HuH-7.5 (cell line): ENCODE measurements around the gene CBX6.
"Not testable (repeated sequence)": the region's sequence is repeated elsewhere in the genome, so short reads cannot be mapped to it uniquely, and the experiment has no call there.

Source experiments
- DNase-seq: peaks from one replicate; pipeline ENCODE4 v3.0.0; 2011; ENCODE audit warnings: low spot score

CBX6 gene

DNA sequence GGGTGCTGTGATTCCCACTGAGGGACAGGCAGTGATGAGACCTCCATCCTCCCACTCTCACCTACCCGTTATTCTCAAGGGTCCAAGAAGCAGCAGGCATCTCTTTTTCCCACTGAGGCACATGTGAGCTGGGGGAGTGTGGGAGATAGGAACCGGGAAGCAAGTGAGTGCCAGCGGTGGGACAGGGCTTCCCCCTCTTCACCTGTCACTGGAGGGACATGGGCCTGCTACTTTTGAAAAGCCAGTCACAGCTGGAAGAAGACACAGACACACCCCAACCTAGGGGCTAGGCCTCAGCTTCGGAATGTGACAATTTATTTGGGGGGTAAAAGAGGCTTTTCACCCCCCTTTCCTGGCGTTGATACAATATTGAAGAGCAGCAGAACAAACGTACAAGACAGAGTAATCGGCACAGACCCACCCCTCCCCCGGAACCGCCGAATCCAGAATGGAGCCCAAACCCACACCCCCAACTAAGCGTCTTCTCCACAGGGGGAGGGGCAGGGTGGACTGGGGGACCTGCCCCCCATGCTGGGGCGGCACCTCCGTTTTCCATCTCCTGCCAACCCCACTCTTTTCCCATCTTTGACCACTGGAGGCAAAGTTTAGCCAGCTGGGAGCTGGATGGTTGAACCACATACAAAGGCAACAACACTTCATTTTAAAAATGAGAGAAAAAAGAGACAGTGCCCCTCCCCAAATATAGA is 10.7 kb downstream of the CBX6 start:
- DNase-seq: no peak

DNA sequence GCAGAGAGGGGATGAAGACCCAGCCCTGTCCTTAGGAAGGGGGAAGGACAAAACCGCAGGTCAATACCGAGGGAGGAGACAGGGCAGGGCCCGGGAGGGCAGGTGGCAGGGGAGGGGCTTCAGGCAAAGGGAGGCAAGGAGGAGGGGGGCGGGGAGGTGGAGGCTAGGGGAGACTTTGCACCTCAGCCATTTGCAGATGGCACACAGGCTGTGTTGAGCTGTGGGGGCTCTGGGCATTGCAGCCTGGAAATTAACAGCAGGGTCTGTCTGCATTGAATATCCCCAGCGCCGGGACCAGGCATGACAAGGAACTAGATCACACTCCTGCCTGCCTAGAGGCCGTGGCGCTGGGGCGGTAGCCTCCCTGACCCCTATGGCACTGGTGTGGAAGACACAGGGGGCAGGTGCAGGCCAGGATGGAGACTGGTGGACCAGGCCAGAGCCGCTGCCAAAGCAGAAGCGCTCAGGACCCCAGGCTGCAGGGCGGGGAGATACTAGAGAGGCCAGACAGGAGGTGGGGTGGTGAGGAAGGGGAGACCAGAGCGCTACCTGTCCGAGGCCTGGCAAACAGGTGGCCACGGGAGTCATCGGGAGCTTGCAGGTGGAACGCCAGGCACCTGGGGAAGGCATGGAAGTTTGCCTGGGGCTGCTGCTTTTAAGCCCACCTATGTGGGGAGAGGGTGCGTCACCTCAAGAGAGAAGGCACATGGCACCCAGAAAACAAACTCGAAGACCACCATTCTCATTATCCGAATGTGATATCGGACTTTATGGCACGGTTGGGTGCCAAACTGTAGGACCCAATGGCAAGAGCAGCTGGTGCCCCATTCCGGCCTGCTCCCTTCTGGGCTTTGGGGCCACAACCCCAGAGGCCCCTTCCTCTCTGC is 11.5 kb downstream of the CBX6 start:
- DNase-seq: no peak

DNA sequence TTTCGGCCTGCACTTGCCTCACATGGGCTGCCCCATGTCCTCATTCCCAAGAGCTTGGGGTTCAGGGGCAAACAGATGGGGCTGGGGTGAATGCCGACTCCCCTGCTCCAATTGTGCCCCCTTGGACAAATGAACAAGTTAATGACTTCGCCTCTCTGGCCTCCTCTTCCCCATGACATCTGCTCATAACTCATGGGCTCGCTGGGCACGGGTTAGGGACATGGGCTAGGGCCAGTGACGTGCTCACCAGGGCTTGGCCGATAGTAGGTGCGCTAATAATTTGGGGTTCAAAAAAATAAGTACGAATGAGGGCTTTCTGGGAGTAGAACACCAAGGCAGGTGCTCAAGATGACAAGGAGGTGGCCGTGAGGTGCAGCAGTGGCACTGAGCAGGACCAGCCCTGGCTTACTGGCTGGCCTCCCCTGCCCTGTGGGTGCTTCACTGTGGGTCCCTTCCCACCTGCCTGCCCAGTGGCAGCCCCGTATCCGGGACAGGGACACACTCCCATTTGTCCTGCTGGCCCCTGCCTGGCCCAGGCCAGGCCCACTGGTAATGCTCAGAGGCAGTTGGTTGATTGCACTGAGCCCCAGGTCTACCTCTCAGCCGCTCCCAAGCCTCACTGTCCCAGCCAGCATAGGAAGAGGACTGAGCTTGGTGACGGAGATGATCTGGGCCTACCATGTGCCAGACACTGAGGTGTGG is 12.3 kb downstream of the CBX6 start:
- DNase-seq: no peak

DNA sequence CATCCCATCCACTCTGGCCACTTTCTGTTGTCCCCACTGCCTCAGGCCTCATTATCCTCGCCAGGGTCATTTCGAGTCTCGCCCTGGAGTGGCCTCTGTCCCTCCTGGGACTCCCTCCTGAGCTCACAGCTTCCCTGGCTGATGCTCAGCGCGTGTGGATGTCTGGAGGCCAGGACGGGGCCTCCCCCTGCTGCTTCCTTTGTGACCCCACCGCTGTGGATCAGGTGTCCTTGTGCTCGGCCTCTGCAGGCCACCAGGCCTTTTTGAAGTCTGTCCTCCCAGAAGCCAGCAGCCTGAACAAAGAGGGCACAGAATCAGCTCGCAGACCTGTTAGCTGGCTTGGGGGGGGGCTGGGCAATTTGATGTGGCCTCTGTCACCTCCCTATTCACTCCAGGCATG is 13.5 kb downstream of the CBX6 start:
- no peak for DNase-seq

DNA sequence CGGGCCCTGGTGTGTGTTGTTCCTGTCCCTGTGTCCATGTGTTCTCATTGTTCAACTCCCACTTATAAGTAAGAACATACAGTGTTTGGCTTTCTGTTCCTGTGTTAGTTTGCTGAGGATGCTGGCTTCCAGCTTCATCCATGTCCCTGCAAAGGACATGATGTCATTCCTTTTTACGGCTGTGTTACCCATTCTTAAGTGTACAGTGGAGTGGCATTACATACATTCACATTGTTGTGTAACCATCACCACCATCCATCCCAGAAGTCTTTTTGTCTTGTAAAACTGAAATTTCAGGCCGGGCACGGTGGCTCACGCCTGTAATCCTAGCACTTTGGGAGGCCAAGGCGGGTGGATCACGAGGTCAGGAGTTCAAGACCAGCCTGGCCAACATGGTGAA is 17.5 kb downstream of the CBX6 start:
- DNase-seq: not testable (repeated sequence)

DNA sequence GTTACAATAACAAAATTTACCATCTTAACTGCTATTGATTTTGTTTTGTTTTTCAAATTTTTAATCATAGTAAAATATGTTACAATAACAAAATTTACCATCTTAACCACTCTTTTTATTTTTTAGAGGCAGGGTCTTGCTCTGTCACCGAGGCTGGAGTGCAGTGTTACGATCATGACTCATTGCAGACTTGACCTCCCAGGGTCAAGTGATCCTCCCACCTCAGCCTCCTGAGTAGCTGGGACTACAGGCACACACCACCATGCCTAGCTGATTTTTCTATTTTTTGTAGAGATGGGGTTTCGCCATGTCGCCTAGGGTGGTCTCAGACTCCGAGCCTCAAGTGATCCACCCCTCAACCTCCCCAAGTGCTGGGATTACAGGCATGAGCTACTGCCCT is 18.1 kb downstream of the CBX6 start:
- not testable (repeated sequence) for DNase-seq

DNA sequence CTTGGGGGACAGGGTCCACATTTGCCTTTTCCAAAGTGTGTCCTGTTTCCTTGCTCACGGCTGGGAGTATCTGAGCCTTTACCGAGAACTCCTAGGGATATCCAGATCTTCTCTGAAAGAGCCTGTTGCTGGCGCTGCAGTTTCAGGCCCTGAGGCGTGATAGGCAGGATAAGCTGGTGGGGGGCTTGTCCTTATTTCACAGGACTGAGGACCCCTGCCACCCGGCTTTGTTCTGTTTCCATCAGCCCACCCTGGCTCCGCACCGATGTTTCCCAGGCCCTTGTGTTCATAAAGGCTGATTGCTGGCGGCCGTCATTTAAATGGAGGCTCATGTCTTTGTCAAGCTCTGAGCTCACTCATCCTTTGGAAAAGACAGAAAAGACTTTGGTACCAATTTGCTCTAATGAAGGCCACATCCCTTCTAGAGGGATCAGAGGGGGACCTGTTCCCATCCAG is 18.8 kb downstream of the CBX6 start:
- DNase-seq: no peak

DNA sequence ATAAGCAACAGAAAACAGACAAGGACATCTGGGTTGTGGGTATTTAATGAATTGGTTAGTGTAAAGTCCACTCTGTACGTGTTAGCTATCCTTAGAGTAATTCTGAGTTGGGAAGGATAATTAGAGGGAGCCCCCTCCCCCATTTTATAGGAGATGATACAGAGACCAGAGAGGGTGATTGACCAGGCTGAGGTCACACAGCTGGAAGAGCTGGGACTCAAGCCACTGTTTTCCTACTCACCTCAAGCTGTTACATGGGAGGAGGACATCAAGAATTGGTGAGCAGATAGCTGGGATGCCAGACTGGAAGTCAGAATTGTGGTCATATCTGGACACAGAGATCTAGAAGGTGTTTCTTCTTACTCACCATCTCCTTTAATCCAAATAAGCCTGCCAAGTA is 19.5 kb downstream of the CBX6 start:
- DNase-seq: no peak

DNA sequence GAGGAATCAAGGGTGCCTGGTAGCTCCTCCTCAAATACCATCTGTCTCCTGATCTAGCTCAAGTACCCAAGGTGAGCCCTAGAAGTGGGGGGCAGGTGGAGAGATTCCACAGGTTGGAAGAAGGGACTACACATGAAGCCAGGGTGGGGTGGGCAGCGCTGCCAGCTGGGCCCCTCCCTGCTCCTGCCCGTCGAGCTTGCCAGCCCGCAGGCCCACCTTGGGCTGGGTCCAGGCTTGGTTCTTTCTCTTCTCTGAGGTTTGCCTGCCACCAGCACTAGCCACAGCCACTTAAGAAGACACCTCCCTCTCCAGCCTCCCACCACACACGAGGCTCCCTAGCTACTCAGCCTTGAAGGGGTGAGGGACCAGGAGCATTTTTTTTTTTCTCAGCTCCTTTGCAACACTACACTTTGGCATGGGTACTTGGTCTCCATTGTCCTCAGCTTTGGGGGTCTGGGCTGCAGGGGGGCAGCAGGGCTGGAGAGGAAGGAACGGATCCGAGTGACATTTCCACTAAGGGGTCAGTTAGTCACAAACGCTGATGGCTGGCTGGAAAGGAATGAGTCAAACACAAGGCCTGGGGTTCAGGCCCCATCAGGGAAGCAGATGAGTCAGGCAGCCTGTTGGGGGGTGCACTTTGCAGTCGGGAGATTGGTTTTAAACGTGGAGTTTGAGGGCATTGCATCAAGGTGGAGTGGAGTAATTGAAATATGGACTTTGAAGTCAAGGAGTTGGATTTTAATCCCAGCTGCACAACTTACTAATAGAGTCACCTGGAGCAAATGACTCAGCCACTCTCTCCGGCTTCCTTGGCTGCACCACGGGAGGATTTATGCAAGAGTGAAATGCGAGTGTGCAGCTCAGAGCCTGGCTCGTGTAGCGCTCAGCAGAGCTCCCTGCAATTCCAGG is 20.8 kb downstream of the CBX6 start:
- DNase-seq: no peak

DNA sequence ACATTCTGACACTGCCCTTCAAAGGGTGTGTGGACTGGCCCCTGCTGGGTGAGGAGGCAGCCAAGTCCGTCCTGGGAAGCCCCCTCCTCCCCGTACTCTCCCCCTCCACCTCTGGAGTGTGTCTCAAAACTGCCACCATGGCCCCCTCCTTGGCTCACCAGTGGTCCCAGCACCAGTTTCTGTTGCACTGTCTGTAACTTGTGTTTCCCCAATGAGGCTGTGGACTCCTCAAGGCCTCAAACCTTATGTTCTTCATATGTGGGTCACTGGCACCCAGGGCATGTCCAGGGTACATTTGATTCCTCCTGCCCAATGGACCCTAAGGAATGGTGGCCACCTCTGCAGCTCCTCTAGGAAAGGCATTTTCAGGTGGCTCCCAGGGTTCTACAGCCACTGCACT is 21.6 kb downstream of the CBX6 start:
- no peak for DNase-seq

DNA sequence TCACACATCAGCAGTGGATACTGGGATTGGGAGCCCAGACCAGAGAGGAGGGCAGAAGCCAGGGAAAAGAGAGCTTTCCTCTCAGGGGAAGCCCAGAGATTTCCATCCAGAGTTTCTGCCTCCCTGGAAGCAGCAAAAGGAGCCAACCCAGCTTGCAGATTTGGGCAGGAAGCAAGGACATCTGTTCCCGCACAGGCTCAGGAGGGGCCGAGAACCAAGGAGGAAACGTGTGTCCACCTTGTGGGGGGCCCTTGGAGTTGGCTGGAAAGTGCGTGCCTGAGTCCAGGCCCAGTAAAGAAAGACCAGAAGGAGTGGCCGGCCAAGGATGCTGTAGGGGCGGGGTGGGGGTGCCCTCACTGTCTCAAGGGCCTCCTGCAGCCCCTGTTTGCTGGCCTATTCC is 22.2 kb downstream of the CBX6 start:
- no peak for DNase-seq

DNA sequence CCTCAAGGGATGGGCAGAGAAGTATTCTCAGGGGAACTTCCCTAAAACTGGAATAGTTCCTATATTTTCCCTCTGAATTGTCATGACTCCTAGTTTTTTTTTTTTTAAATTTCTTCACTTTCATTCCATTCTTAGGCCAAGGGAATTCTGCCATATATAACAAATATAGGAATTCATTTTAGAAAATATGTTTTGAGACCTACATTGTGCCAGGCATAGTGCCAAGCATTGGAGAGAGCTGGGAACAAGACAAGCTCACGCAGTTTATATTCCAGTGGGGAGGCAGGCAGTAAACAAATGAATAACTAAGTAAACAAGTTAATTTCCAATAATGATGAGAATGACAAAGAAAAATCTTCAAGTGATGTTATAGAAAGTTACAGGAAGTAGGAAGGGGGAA is 25.6 kb downstream of the CBX6 start:
- no peak for DNase-seq

DNA sequence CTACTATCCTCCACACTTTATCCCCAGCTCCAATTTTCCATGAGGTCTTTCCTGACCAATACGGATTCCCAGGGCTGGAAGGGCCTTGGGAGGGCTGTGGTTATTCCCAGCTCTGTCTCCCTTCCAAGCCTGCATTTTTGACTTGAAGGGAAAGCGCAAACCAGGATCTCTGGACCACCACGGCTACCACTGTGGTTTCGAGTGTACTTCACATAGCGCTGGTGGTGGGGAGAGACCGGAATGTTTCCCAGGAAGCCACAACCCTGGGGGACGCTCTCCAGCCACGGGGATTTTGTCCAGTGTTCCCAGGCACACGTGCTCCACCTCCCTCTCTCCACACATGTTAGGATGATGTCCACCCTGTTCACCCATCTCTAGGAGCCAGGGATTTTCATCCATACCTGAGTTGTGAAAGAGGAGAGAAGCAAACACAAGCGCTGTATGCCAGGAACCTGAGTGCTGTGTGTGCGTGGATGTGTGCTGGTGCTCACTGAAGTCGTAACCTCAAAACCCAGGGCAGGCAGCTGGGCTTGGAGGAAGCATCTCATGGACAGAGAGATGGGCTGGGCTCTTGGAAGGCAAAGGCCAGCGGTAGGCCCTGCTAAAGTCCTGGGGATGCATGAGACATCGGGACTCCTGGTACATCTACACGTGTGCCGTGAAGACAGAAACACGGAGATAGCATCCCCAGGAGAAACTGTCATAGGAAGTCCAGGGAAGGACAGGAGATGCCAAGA is 26.8 kb downstream of the CBX6 start:
- no peak for DNase-seq

DNA sequence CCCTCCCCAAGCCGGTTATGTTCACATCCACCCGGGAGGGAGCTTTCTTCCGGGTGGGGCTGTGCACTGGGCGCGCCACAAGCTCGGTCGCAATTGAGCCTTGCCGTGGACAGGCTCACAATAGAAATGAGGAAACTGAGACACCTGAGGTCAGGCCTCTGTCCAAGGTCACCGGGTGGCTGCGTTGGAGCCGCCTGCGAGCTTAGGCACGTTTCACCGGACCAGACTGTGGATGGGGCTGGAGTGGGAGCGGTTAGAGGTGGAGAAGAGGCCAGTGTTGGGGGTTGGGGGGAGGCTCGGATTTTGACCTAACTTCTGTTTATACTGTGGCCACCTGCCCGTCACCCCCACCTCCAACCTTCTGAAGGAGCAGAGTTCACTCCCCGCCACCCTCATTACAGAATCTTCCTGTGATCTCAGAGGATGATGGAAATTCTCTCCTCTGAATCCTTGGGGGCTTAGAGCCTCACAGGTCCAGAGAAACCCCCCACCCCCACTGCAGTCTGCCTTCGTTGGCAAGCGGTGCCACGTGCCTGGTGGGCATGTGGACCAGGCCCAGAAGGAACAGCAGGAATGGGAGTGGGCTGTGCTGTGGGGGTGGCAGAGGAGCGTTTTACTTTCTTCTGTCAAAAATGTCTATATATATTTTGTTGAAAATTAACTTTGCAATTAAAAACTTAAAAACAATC is 27.6 kb downstream of the CBX6 start:
- no peak for DNase-seq

DNA sequence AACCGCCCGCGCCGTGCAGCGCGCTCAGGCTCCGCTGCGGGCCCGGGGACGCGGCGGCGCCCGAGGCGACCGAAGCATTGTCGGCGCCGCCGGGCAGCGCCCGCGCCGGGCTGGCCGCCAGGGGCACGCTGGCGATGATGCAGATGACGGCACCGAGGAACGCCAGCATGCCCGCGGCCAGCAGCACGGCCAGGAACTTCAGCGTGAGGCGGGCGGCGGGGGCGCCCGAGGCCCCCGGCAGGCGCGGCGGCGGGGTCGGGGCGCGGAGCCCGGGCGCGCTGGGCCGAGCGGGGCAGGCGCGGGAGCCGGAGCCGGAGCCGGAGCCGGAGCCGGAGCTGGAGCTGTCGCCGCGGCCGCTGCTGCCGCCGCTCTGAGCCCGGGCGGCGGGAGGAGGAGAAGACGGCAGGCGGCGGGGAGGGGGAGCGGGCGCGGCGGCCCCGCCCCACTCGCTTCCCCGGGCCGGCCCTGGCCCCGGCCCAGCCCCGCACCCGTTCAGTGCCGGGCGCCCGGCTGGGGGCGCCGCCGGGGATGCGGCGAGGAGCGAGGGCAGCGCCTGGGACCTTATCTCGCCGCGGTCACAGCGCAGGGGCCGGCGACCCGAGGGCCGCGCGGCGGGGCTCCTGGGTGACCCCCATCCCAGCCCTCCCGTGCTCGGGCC is 28.2 kb downstream of the CBX6 start, which contains the start of gene NPTXR:
NPTXR (minus strand) TSS at position 372 of the 658 bp plus-strand sequence.
- DNase-seq: peak; percentile 72

DNA sequence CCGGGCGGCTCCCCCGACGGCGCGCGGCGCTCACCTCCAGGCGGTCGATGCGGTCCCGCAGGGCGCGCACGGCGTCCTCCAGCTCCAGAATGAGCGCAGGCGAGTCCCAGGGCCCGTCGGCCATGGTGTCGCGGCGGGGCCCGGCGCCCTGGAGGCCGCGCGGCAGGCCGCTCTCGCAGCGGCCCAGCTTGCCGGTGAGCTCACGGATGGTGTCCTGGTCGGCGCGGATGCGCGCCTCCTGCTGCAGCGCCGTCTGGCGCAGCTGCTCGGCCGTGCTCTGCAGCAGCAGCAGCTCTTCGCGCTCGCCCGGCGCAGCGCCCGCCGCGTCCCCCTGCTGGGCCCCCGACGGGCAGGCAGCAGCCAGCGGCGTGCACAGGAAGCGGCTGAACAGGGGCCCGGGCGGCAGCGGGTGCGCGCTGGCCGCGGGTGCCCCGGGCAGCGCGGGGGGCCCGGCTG is 28.8 kb downstream of the CBX6 start:
- DNase-seq: peak; percentile 89

DNA sequence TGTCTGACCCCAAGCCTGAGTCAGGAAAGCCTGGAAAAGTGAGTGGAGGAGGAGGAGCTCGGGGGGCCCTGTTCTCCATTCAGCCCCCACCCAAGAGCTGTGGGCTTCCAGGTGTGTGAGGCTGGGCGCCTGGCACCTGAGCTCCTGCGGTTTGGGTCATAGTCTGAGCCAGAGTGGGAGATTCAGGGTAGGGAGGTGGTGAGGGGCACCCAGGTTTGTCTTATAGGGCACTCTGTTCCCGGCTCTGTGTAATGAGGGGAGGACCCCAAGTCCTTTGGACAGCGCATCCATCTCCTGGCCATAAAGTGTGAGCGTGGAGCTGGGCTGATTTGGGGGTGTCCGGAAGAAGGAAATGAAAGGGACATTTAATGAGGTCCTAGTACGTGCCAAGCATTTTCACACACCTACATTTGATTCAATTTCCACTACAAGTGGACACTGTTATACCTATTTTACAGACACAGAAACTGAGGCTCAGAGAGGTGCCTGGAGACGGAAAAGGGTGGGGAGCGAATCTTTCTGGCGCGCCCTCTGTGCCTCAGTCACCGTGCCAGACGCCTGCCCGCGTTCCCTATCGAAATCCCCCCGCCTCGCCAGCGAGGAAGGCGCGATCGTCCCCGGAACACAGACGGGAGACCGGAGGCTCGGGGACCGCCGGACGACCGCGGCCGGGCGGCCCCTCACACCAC is 29.4 kb downstream of the CBX6 start:
- no peak for DNase-seq

DNA sequence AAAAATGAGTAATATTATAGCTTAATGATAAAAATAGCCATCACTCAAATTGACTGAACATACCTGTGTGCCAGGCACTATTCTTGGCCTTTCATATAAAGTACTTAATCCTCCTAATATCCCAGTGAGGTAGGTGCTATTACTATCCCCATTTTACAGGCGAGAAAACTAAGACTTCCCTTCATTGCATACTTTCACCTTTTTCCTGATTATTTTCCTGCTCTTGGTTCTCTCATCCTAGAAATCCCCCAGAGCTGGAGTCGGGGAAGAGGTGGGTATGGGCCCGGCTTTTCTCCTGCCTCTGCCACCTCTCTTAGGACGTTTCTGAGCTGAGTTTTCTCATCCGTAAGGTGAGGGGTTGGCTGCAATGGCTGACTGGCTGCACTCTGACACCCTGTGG is 30.4 kb downstream of the CBX6 start:
- no peak for DNase-seq

DNA sequence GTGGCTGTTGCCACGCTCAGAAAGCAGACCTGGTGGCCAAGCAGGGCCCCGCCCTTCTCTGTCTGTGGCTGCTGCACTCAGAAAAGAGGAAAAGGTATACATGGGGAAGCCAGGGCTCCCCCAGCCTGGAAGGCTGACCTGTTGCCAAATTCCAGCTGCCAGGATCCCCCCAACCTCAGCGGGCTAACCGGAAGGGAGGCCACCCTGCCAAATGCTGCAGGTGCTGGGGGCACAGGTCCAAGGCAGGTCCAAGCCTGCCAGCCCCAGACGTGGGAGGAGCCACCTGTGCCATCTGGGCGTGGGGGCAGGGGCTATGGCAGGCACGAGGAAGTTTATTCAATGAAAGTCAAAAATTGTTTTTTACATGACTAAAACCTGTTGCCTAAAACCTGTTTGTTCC is 30.8 kb downstream of the CBX6 start:
- no peak for DNase-seq
